Measurements from ENCODE around the gene KRTAP12-1.

- TF ChIP-seq CTCF (IDR thresholded peaks at IDR 0.05 in 2 of 3, conservative IDR thresholded peaks at IDR 0.05 in 1 of 3; ENCODE audit: insufficient read depth in 2 of 3, low read depth in 1 of 3, low read length in 3 of 3), result no peak
- TF ChIP-seq REST (IDR thresholded peaks at IDR 0.05; ENCODE audit: borderline replicate concordance), result no peak
- no peak for TF ChIP-seq REST (CRISPR knock-in tag; IDR thresholded peaks at IDR 0.05; ENCODE audit: low read depth)
- no peak for TF ChIP-seq TBP (optimal IDR thresholded peaks at IDR 0.05; ENCODE audit: low read depth, low read length)
- TF ChIP-seq RAD21 (CRISPR knock-in tag; conservative IDR thresholded peaks at IDR 0.05 in 1 of 2, IDR thresholded peaks at IDR 0.05 in 1 of 2), result no peak
- TF ChIP-seq BRCA1 (IDR thresholded peaks at IDR 0.05), result no peak
- no peak for TF ChIP-seq BRCA1 (CRISPR knock-in tag; IDR thresholded peaks at IDR 0.05)
- TF ChIP-seq POLR2AphosphoS5 (IDR thresholded peaks at IDR 0.05; ENCODE audit: control insufficient read depth, insufficient read depth, low read depth, low read length), result no peak
- no peak for TF ChIP-seq SIN3B (IDR thresholded peaks at IDR 0.05; ENCODE audit: low read depth)
- TF ChIP-seq SP1 (CRISPR knock-in tag; IDR thresholded peaks at IDR 0.05), result no peak
- TF ChIP-seq ZNF274 (IDR thresholded peaks at IDR 0.05; ENCODE audit: borderline replicate concordance, low read depth, low read length), result no peak
- TF ChIP-seq U2AF2 (optimal IDR thresholded peaks at IDR 0.05; ENCODE audit: low read depth, low read length), result no peak
- TF ChIP-seq NCOA6 (IDR thresholded peaks at IDR 0.05), result no peak
- no peak for TF ChIP-seq TCF7L2 (IDR thresholded peaks at IDR 0.05; ENCODE audit: low read depth, low read length)
- no peak for TF ChIP-seq PREB (CRISPR knock-in tag; IDR thresholded peaks at IDR 0.05)
Observed at GRCh38 chr21:44728716-44729115, 46.8 kb upstream of the KRTAP12-1 start.
